SK-N-SH (cell line): ENCODE measurements around the gene BLID. TPM values are rescaled to one million over a fixed set of nuclear protein-coding genes. Genes with fewer than 3 reads are reported as not detected.

Experiments used
- CTCF ChIA-PET: fragments of 300-600, 350-600 bp; formaldehyde crosslinking; extraction: SDS; loops from one replicate; lab custom pipeline; 2021; lab: Yijun Ruan, JAX
- POLR2A ChIA-PET: fragments of 350-600 bp; sonication (Branson Sonifier 250); formaldehyde crosslinking; extraction: SDS; loops from one replicate; lab custom pipeline; 2020; ENCODE audit warnings: antibody characterized with exemption, inconsistent platforms; lab: Yijun Ruan, JAX
- DNase-seq: peaks from one replicate; pipeline ENCODE4 v3.0.0; 2012
- H2AFZ ChIP-seq: fragments of 200-600 bp; sonication (generic); 2 replicates; pipeline ENCODE4 v1.8.1; 2016; ENCODE audit warnings: antibody characterized with exemption, mild to moderate bottlenecking, low read depth
- H3F3A ChIP-seq: fragments of 200-600 bp; sonication (generic); replicated peaks from 2 replicates; pipeline ENCODE3; 2016; ENCODE audit warnings: antibody characterized with exemption, mild to moderate bottlenecking; ENCODE audit not compliant: insufficient read depth
- H3K27ac ChIP-seq, 2 experiments: fragments of 200-500 bp in 1 of 2; fragments of 200-600 bp in 1 of 2; sonication (Bioruptor generic) in 1 of 2; sonication (generic), shearing (Covaris generic) in 1 of 2; 2 replicates each; pipeline versions ENCODE4 v1.5.1 to v1.6.1; 2014 to 2016; ENCODE audit warnings: low read depth in 2 of 2, inconsistent platforms in 1 of 2, low read length in 1 of 2, mild to moderate bottlenecking in 1 of 2, mixed read lengths in 1 of 2
- H3K27me3 ChIP-seq: fragments of 200-600 bp; sonication (generic), shearing (Covaris generic); 2 replicates; pipeline ENCODE4 v1.6.1; 2016; ENCODE audit warnings: mixed run types; ENCODE audit not compliant: insufficient read depth
- H3K36me3 ChIP-seq, 2 experiments: fragments of 200-500 bp in 1 of 2; fragments of 200-600 bp in 1 of 2; sonication (Bioruptor generic) in 1 of 2; sonication (generic) in 1 of 2; replicated peaks in 1 of 2; 2 replicates each; pipeline versions ENCODE3 to v1.5.1; 2014 to 2016; ENCODE audit warnings: low read length in 1 of 2, mild to moderate bottlenecking in 1 of 2; ENCODE audit not compliant: insufficient read depth in 2 of 2, control insufficient read depth in 1 of 2
- H3K4me1 ChIP-seq, 2 experiments: fragments of 200-500 bp in 1 of 2; fragments of 200-600 bp in 1 of 2; sonication (Bioruptor generic) in 1 of 2; sonication (generic), shearing (Covaris generic) in 1 of 2; 2 replicates each; pipeline versions ENCODE4 v1.5.1 to v1.6.1; 2014 to 2016; ENCODE audit warnings: low read depth in 1 of 2, low read length in 1 of 2, mixed run types in 1 of 2; ENCODE audit not compliant: insufficient read depth in 2 of 2, control insufficient read depth in 1 of 2
- H3K4me2 ChIP-seq: fragments of 200-600 bp; sonication (generic), shearing (Covaris generic); 2 replicates; pipeline ENCODE4 v1.6.1; 2017; ENCODE audit warnings: mixed run types
- H3K4me3 ChIP-seq, 2 experiments: fragments of 200-500 bp in 1 of 2; fragments of 200-600 bp in 1 of 2; sonication (Bioruptor generic) in 1 of 2; sonication (generic), shearing (Covaris generic) in 1 of 2; 2 replicates each; pipeline versions ENCODE4 v1.5.1 to v1.8.1; 2014 to 2016; ENCODE audit warnings: low read depth in 2 of 2, inconsistent platforms in 1 of 2, low read length in 1 of 2, mild to moderate bottlenecking in 1 of 2, mixed read lengths in 1 of 2, moderate library complexity in 1 of 2
- H3K79me2 ChIP-seq: fragments of 200-600 bp; sonication (generic); 2 replicates; pipeline ENCODE4 v1.8.1; 2017; ENCODE audit warnings: mild to moderate bottlenecking; ENCODE audit not compliant: insufficient read depth
- H3K9ac ChIP-seq: fragments of 200-600 bp; sonication (generic); 2 replicates; pipeline ENCODE4 v1.6.1; 2017; ENCODE audit warnings: mixed run types
- H3K9me2 ChIP-seq: fragments of 200-600 bp; sonication (generic); 2 replicates; pipeline ENCODE4 v1.6.1; 2017; ENCODE audit warnings: mixed run types
- H3K9me3 ChIP-seq: fragments of 200-600 bp; sonication (generic); 2 replicates; pipeline ENCODE4 v1.6.1; 2017; ENCODE audit warnings: mixed run types, mild to moderate bottlenecking, moderate library complexity
- H4K20me1 ChIP-seq: fragments of 200-600 bp; sonication (generic); 2 replicates; pipeline ENCODE4 v1.6.1; 2017; ENCODE audit warnings: mild to moderate bottlenecking, mixed run types; ENCODE audit not compliant: insufficient read depth
- CHD2 ChIP-seq: fragments of 150-350 bp; IDR thresholded peaks from 2 replicates; pipeline ENCODE4 v1.6.1; 2018; ENCODE audit warnings: low read length; ENCODE audit not compliant: partially characterized antibody
- EP300 ChIP-seq, 2 experiments: IDR thresholded peaks; 2 replicates each; pipeline versions ENCODE4 v1.4.0 to v1.6.1; 2012; ENCODE audit warnings: borderline replicate concordance in 1 of 2, low read depth in 1 of 2, low read length in 1 of 2
- FOSL2 ChIP-seq: IDR thresholded peaks from 2 replicates; pipeline ENCODE4 v1.4.0; 2012; ENCODE audit warnings: low read depth, mild to moderate bottlenecking, moderate library complexity, borderline replicate concordance
- FOXM1 ChIP-seq: IDR thresholded peaks from 2 replicates; pipeline ENCODE4 v1.4.0; 2012; ENCODE audit warnings: low read depth, mild to moderate bottlenecking
- GABPA ChIP-seq: IDR thresholded peaks from 2 replicates; pipeline ENCODE4 v1.4.0; 2012; ENCODE audit warnings: low read depth, mild to moderate bottlenecking
- IRF3 ChIP-seq: fragments of 150-350 bp; IDR thresholded peaks from 2 replicates; pipeline ENCODE4 v1.6.1; 2016; ENCODE audit warnings: mild to moderate bottlenecking, low read depth, low read length
- POLR2AphosphoS5 ChIP-seq: IDR thresholded peaks from 2 replicates; pipeline ENCODE4 v1.6.1; 2012; ENCODE audit warnings: low read depth, low read length
- RAD21 ChIP-seq: IDR thresholded peaks from 2 replicates; pipeline ENCODE4 v1.6.1; 2012; ENCODE audit warnings: mild to moderate bottlenecking, low read length
- REST ChIP-seq: IDR thresholded peaks from 2 replicates; pipeline ENCODE4 v1.6.1; 2012; ENCODE audit warnings: mild to moderate bottlenecking, low read depth, low read length, moderate library complexity
- RFX5 ChIP-seq: IDR thresholded peaks from 2 replicates; pipeline ENCODE4 v1.6.1; 2012; ENCODE audit warnings: mild to moderate bottlenecking, improper control_type of control experiment, low read length
- RXRA ChIP-seq: IDR thresholded peaks from 2 replicates; pipeline ENCODE4 v1.4.0; 2012; ENCODE audit warnings: low read depth, mild to moderate bottlenecking, borderline replicate concordance
- TAF1 ChIP-seq: IDR thresholded peaks from 2 replicates; pipeline ENCODE4 v1.6.1; 2012; ENCODE audit warnings: low read depth, mild to moderate bottlenecking, low read length, moderate library complexity, borderline replicate concordance
- TCF12 ChIP-seq: IDR thresholded peaks from 2 replicates; pipeline ENCODE4 v1.4.0; 2012
- TEAD4 ChIP-seq: IDR thresholded peaks from 2 replicates; pipeline ENCODE4 v1.4.0; 2012; ENCODE audit warnings: mild to moderate bottlenecking, borderline replicate concordance; ENCODE audit not compliant: insufficient read depth
- WGBS: methylation state at CpG from one replicate; pipeline ENCODE4 v1.1.6; 2017; ENCODE audit warnings: low lambda C conversion rate; 5-methylcytosine and 5-hydroxymethylcytosine counted together
- polyA plus RNA-seq, 3 experiments: library from polyadenylated mRNA; depleted of rRNA; stranded (reverse); fragments of >200 nt; gene quantifications; 2 replicates each; pipeline ENCODE4 v1.2.3, GENCODE V29; 2012
- TF ChIP-seq, protein P1 (sequence below): IDR thresholded peaks from 2 replicates; pipeline ENCODE4 v1.4.0; 2012; ENCODE audit warnings: low read depth, borderline replicate concordance

The BLID gene
- polyA plus RNA-seq, 1 of the 3 experiments (the other 2 are of a cell fraction): not detected

DNA sequence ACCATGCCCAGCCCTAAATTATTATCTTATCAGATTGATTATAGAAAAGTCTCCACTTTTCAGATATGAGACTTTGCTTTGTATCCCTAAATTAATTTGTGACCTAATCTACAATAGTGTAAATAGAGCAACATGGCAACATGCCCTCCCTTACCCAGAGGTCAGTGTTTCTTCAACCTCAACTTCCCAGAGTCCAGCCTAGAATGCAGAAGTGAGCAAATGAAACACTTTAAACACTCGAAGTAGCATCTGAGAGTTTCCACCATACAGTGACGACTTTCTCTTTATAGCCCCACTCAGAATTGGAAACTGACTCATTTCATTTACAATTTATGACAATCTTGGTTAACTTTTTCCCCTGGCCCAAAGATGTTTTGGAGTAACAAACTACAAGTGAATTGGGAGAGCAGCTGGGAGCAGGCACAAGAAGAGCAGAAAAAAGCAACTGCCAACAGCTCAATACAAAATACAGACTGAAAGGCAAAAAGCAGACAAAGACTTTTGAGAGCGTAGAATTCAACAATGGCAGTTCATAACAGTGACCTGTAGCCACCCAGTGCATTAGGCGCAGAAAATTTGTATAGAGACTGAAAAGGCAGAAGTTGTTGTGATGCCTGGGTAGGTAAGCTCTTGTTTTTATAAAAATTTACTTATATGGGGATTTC lies 10.1 kb upstream of the BLID start:
- Histone ChIP-seq H3K36me3 (peaks cover 3 to 83% of the 10 kb centered on the region in 2 experiments), H3K9ac (no peak overlapping the region), H3K27me3 (no peaks in the 10 kb centered on the region), H3F3A (peaks cover 55% of the 10 kb centered on the region), H2AFZ (no peak overlapping the region), H3K4me2 (no peak overlapping the region), H3K4me1 (peaks cover 8 to 11% of the 10 kb centered on the region in 2 experiments; a peak in 3 of 4 replicates), H3K27ac (peak overlapping the region in 1 of 2 experiments; percentile 34; a peak in 1 of 4 replicates), H4K20me1 (peaks cover 99% of the 10 kb centered on the region), H3K9me2 (no peaks in the 10 kb centered on the region), H3K79me2 (peaks cover 100% of the 10 kb centered on the region), H3K4me3 (no peak overlapping the region), H3K9me3 (no peaks in the 10 kb centered on the region)
- POLR2A ChIA-PET: no interaction called here
- WGBS: 89% methylated on average over 4 of the region's 4 CpGs
- DNase-seq: no peak
- TF ChIP-seq RAD21 (no peak), CHD2 (no peak), TEAD4 (no peak)
- CTCF ChIA-PET: interaction anchor here (1.2 kb wide), 2 partner anchors 25 to 380 kb away, joined by 4 to 5 read pairs; no protein-coding TSS in a partner anchor

- no peaks in the 10 kb centered on the region for H3K9me2 ChIP-seq
- TF ChIP-seq POLR2AphosphoS5: 0 out of 2 replicates have a peak, but pooled peaks have one; percentile 13
- no peak for TF ChIP-seq FOSL2
- TF ChIP-seq, all 33 proteins: peak for 1
- Histone ChIP-seq H3K27me3 (no peaks in the 10 kb centered on the region), H3K4me2 (no peak overlapping the region), H2AFZ (no peak overlapping the region), H3K36me3 (peaks cover 3 to 88% of the 10 kb centered on the region in 2 experiments), H3F3A (peaks cover 72% of the 10 kb centered on the region), H3K9ac (no peak overlapping the region), H3K4me1 (peaks cover 6 to 7% of the 10 kb centered on the region in 2 experiments; a peak in 2 of 4 replicates), H3K4me3 (no peak overlapping the region), H4K20me1 (peaks cover 100% of the 10 kb centered on the region), H3K27ac (peak overlapping the region in 1 of 2 experiments; percentile 12; a peak in 2 of 4 replicates), H3K9me3 (no peaks in the 10 kb centered on the region), H3K79me2 (peaks cover 100% of the 10 kb centered on the region)
- ChIA-PET CTCF (no interaction called here), POLR2A (no interaction called here)
- DNase-seq: no peak
- WGBS: 98% methylated on average over 3 of the region's 3 CpGs
These were observed 7.4 kb upstream of the BLID start for GRCh38 chr11:122123263-122123929.

DNA sequence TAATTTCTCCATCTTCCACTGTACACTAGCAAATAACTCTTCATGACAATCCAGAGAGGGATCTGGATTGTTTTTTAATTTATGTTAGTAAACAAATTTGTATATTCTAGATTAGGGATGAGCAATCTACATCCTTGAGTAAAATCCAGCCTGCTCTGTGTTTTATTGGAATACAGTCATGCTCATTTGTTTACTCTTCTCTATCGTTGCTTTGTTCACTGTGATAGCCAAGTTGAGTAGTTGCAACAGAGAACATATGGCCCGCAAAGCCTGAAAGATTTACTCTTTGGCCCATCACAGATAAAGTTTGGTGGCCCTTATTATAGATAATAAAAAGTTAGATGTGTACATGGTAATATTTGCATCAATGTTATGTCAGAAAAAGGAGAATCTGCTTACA lies 6.2 kb upstream of the BLID start:
- DNase-seq: no peak
- H3K36me3 ChIP-seq: peaks cover 3 to 90% of the 10 kb centered on the region in 2 experiments
- H3K4me3 ChIP-seq: no peak overlapping the region
- CTCF ChIA-PET: no interaction called here
- POLR2A ChIA-PET: no interaction called here
- H3K9me3 ChIP-seq: no peaks in the 10 kb centered on the region
- WGBS: 96% methylated on average over 2 of the region's 2 CpGs
- no peak overlapping the region for H3K4me2 ChIP-seq
- H3K27ac ChIP-seq: peak overlapping the region in 1 of 2 experiments; percentile 12; a peak in 1 of 4 replicates
- H3K4me1 ChIP-seq: peaks cover 0 to 2% of the 10 kb centered on the region in 2 experiments; a peak in 2 of 4 replicates
- no peaks in the 10 kb centered on the region for H3K27me3 ChIP-seq
- H3K9ac ChIP-seq: no peak overlapping the region
- peaks cover 84% of the 10 kb centered on the region for H3F3A ChIP-seq
- no peak overlapping the region for H2AFZ ChIP-seq
- peaks cover 100% of the 10 kb centered on the region for H3K79me2 ChIP-seq
- H3K9me2 ChIP-seq: no peaks in the 10 kb centered on the region
- H4K20me1 ChIP-seq: peaks cover 100% of the 10 kb centered on the region
- TF ChIP-seq RFX5 (no peak), TAF1 (no peak), REST (no peak), FOXM1 (no peak), RXRA (no peak), TCF12 (no peak), IRF3 (no peak), EP300 (IDR thresholded peaks at IDR 0.05; ENCODE audit: borderline replicate concordance in 1 of 2, low read depth in 1 of 2, low read length in 1 of 2) (no peak), GABPA (no peak)
- TF ChIP-seq, protein P1, sequence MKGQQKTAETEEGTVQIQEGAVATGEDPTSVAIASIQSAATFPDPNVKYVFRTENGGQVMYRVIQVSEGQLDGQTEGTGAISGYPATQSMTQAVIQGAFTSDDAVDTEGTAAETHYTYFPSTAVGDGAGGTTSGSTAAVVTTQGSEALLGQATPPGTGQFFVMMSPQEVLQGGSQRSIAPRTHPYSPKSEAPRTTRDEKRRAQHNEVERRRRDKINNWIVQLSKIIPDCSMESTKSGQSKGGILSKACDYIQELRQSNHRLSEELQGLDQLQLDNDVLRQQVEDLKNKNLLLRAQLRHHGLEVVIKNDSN: no peak
